IPS-18a (cell line): Measurements from ENCODE around the gene SPIN2A.
A peak's percentile ranks its signal among the peaks of the same experiment; 100 is the strongest.
"Not testable (repeated sequence)": the region's sequence is repeated elsewhere in the genome, so short reads cannot be mapped to it uniquely, and the experiment has no call there.

Experiments
- H3K27ac ChIP-seq: one replicate; pipeline ENCODE4 v1.5.1; 2013; ENCODE audit warnings: low read length
- H3K27me3 ChIP-seq: one replicate; pipeline ENCODE4 v1.6.1; 2013; ENCODE audit warnings: mild to moderate bottlenecking, low read length; ENCODE audit not compliant: control insufficient read depth, insufficient read depth
- H3K36me3 ChIP-seq: one replicate; pipeline ENCODE4 v1.6.1; 2013; ENCODE audit warnings: low read depth, low read length; ENCODE audit not compliant: control insufficient read depth
- H3K4me1 ChIP-seq: one replicate; pipeline ENCODE4 v1.6.1; 2013; ENCODE audit warnings: low read depth, low read length; ENCODE audit not compliant: control insufficient read depth
- H3K4me3 ChIP-seq: one replicate; pipeline ENCODE4 v1.5.1; 2013; ENCODE audit warnings: low read length
- H3K9ac ChIP-seq: one replicate; pipeline ENCODE4 v1.6.1; 2013; ENCODE audit warnings: mild to moderate bottlenecking, low read length, moderate library complexity
- H3K9me3 ChIP-seq: one replicate; pipeline ENCODE4 v1.6.1; 2013; ENCODE audit warnings: low read depth, low read length; ENCODE audit not compliant: control insufficient read depth

The SPIN2A gene

GRCh38 chrX:57137073-57137472 lies at the start of gene SPIN2A:
SPIN2A (minus strand) TSS chrX:57137397; CDS start chrX:57136597, 800 bp downstream.
- H3K27ac ChIP-seq, H3K27me3 ChIP-seq: not testable (repeated sequence)
- peak within 1 kb of the TSS; percentile 53 for H3K4me3 ChIP-seq

GRCh38 chrX:57178605-57179004 lies 41.4 kb upstream of the SPIN2A start:
- Histone ChIP-seq H3K9me3 (peaks cover 21% of the 10 kb centered on the region), H3K9ac (no peak overlapping the region), H3K4me3 (no peak overlapping the region), H3K4me1 (peaks cover 13% of the 10 kb centered on the region), H3K27me3 (no peaks in the 10 kb centered on the region), H3K27ac (no peak overlapping the region), H3K36me3 (no peaks in the 10 kb centered on the region)

More at GRCh38 chrX:57137073-57137472, at the start of gene SPIN2A:
- H3K36me3 ChIP-seq, H3K4me1 ChIP-seq, H3K9me3 ChIP-seq: not testable (repeated sequence)
- H3K9ac ChIP-seq: peak within 1 kb of the TSS; percentile 29

GRCh38 chrX:57177070-57177469 lies 39.9 kb upstream of the SPIN2A start:
- Histone ChIP-seq H3K9me3 (peaks cover 18% of the 10 kb centered on the region), H3K4me3 (peak overlapping the region; percentile 24), H3K27me3 (no peaks in the 10 kb centered on the region), H3K9ac (no peak overlapping the region), H3K27ac (peak overlapping the region; percentile 47), H3K4me1 (peaks cover 13% of the 10 kb centered on the region), H3K36me3 (no peaks in the 10 kb centered on the region)

- no peak overlapping the region for H3K4me3 ChIP-seq
- peaks cover 9% of the 10 kb centered on the region for H3K4me1 ChIP-seq
- H3K9me3 ChIP-seq: peaks cover 7% of the 10 kb centered on the region
- H3K27ac ChIP-seq: no peak overlapping the region
- H3K9ac ChIP-seq: no peak overlapping the region
- no peaks in the 10 kb centered on the region for H3K36me3 ChIP-seq
- H3K27me3 ChIP-seq: no peaks in the 10 kb centered on the region
These were observed 35.3 kb upstream of the SPIN2A start for GRCh38 chrX:57172544-57172943.

GRCh38 chrX:57156397-57157049 lies 19.3 kb upstream of the SPIN2A start:
- Histone ChIP-seq H3K9ac (no peak overlapping the region), H3K27ac (no peak overlapping the region), H3K9me3 (peaks cover 17% of the 10 kb centered on the region), H3K4me1 (no peaks in the 10 kb centered on the region), H3K36me3 (no peaks in the 10 kb centered on the region), H3K27me3 (no peaks in the 10 kb centered on the region), H3K4me3 (no peak overlapping the region)

GRCh38 chrX:57155171-57155570 lies 18.0 kb upstream of the SPIN2A start:
- Histone ChIP-seq H3K36me3 (no peaks in the 10 kb centered on the region), H3K27ac (no peak overlapping the region), H3K4me3 (no peak overlapping the region), H3K9me3 (peaks cover 17% of the 10 kb centered on the region), H3K9ac (no peak overlapping the region), H3K4me1 (no peaks in the 10 kb centered on the region), H3K27me3 (no peaks in the 10 kb centered on the region)

GRCh38 chrX:57152222-57152621 lies 15.0 kb upstream of the SPIN2A start:
- not testable (repeated sequence) for H3K4me3 ChIP-seq, H3K9ac ChIP-seq, H3K27ac ChIP-seq, H3K4me1 ChIP-seq, H3K36me3 ChIP-seq, H3K27me3 ChIP-seq
- H3K9me3 ChIP-seq: peaks cover 21% of the 10 kb centered on the region

GRCh38 chrX:57138674-57139073 lies 1.5 kb upstream of the SPIN2A start:
- H3K27ac ChIP-seq: no peak overlapping the region
- peaks cover 1% of the 10 kb centered on the region for H3K9me3 ChIP-seq
- H3K27me3 ChIP-seq: no peaks in the 10 kb centered on the region
- no peak overlapping the region for H3K4me3 ChIP-seq
- H3K9ac ChIP-seq: no peak overlapping the region
- peaks cover 2% of the 10 kb centered on the region for H3K36me3 ChIP-seq
- peaks cover 9% of the 10 kb centered on the region for H3K4me1 ChIP-seq

GRCh38 chrX:57137501-57137900 lies 304 bp upstream of the SPIN2A start:
- peaks cover 9% of the 10 kb centered on the region for H3K4me1 ChIP-seq
- no peaks in the 10 kb centered on the region for H3K27me3 ChIP-seq
- peaks cover under 1% of the 10 kb centered on the region for H3K9me3 ChIP-seq
- H3K27ac ChIP-seq: no peak overlapping the region
- H3K9ac ChIP-seq: peak overlapping the region; percentile 29
- peak overlapping the region; percentile 53 for H3K4me3 ChIP-seq
- peaks cover 3% of the 10 kb centered on the region for H3K36me3 ChIP-seq

- H3K4me1 ChIP-seq, H3K36me3 ChIP-seq, H3K9me3 ChIP-seq, H3K9ac ChIP-seq, H3K27me3 ChIP-seq, H3K27ac ChIP-seq: not testable (repeated sequence)
- H3K4me3 ChIP-seq: peak overlapping the region; percentile 53
These were observed 608 bp downstream of the SPIN2A start for GRCh38 chrX:57136589-57136988.

GRCh38 chrX:57135287-57135686 lies 1.9 kb downstream of the SPIN2A start:
- no peak overlapping the region for H3K4me3 ChIP-seq

GRCh38 chrX:57134702-57135101 lies 2.5 kb downstream of the SPIN2A start:
- Histone ChIP-seq H3K4me1 (peaks cover 9% of the 10 kb centered on the region), H3K27ac (no peak overlapping the region), H3K9ac (no peak overlapping the region), H3K36me3 (peaks cover 3% of the 10 kb centered on the region), H3K27me3 (no peaks in the 10 kb centered on the region), H3K4me3 (no peak overlapping the region), H3K9me3 (peaks cover 14% of the 10 kb centered on the region)

More at GRCh38 chrX:57135287-57135686, 1.9 kb downstream of the SPIN2A start:
- peaks cover 9% of the 10 kb centered on the region for H3K4me1 ChIP-seq
- H3K36me3 ChIP-seq: peaks cover 3% of the 10 kb centered on the region
- H3K27ac ChIP-seq: no peak overlapping the region
- H3K9ac ChIP-seq: no peak overlapping the region
- no peaks in the 10 kb centered on the region for H3K27me3 ChIP-seq
- H3K9me3 ChIP-seq: peaks cover 11% of the 10 kb centered on the region
